Gastroesophageal sphincter (tissue), 3 donors: ENCODE results near the gene ZNF264.

ENCODE experiments used
- CTCF ChIP-seq, 4 experiments: fragments of 200-600 bp in 2 of 4; fragments of 450-650 bp in 2 of 4; sonication (generic) in 1 of 4; IDR thresholded peaks; one replicate each; pipeline ENCODE4 v1.5.1; 2017 to 2019; ENCODE audit warnings: antibody characterized with exemption in 4 of 4, mild to moderate bottlenecking in 2 of 4, moderate library complexity in 2 of 4
- POLR2A ChIP-seq, 2 donors: fragments of 450-650 bp; IDR thresholded peaks; one replicate each; pipeline ENCODE4 v1.6.1; 2017; ENCODE audit warnings: antibody characterized with exemption in 2 of 2, mild to moderate bottlenecking in 2 of 2, moderate library complexity in 1 of 2

GRCh38 chr19:57245066-57245465 is 53.8 kb downstream of the ZNF264 start:
- no peak for TF ChIP-seq CTCF (IDR thresholded peaks at IDR 0.05)
- TF ChIP-seq POLR2A (IDR thresholded peaks at IDR 0.05), result no peak
